ENCODE results near the gene GLRX5.

Gene GLRX5

DNA sequence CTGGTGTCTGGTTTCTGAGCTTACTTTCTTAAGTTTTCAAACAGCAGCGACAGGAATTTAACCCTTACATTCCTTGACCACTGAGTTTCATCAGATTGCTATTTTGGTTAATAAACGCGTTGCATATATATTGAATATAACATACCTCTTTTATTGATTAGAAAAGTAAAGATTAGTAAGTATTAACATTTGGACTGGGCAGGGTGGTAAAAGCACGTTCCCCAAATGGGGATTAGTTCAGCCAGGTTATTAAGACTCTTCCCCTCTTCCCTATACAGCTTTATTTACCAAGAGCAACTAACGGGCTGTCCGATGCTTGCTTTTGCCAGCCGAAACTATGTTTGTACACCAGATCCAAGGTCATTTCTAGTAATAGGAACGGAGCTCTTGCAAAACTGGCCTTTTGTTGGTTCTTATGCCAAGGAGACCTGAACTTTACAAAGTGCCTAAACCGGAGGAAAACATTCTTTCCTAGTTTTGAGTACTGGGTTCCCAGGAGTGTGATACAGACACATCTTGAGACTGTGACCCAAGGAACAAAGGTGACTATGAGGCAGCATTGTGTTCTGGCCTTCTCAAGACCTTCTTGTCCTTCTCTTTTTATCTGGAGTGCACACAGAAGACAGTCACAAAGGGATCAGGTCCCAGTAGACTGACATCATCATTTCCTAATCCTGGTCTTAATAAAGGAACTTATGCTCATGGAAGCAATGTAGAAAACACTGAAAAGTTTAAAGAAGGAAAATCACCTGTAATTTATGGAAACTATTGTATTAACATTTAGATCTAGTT lies 2.6 kb downstream of the GLRX5 start:
- DNase-seq, result no peak

- DNase-seq, result no peak
Observed at GRCh38 chr14:95538801-95539509, 4.1 kb downstream of the GLRX5 start.

- no peak for DNase-seq
Observed at GRCh38 chr14:95540236-95540855, 5.5 kb downstream of the GLRX5 start.

- DNase-seq, result no peak
Observed at GRCh38 chr14:95541346-95541745, 6.5 kb downstream of the GLRX5 start.

- DNase-seq, result no peak
Observed at GRCh38 chr14:95541932-95542930, 7.4 kb downstream of the GLRX5 start.

GRCh38 chr14:95543021-95543420 lies 8.2 kb downstream of the GLRX5 start:
- no peak for DNase-seq

DNA sequence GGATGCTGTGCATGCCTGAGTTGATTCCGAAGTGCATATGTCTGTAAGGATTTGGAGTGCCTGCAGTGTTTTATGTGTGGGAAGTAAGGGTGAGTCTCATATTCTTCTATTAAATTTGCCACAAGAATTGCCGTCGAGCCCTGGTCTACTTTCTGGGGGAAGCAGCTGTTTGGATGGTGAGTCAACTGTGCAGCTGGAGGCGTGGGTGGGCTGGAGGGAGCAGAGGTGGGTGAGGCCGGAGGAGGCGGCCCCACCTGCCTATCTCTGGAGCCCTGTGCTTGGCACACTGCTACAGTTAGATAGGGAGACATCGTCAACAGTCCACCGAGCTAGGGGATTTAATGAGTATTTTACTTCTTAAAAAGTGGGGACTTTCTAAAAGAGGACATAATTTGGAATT lies 9.7 kb downstream of the GLRX5 start:
- DNase-seq, result no peak

GRCh38 chr14:95545515-95546168 lies 10.8 kb downstream of the GLRX5 start:
- DNase-seq, result no peak

DNA sequence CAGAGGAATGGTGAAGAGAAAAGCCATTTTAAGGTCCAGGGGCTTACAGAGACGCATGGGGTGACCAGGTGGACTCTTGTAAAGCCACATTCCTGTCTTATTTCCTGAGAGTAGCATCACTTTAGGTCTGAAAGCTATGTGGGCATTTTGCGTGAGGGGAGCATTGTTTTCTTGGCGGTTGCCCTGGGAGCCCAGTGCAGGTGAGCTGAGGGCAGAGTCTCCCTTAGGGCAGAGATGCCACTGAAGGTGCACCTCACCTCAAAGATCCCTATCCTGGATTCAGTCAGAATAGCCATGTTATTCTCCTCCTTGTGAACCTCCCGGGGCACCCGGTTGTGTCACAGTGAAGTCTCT lies 12.4 kb downstream of the GLRX5 start:
- DNase-seq, result no peak

GRCh38 chr14:95547626-95548327 lies 12.9 kb downstream of the GLRX5 start:
- no peak for DNase-seq

GRCh38 chr14:95548328-95548929 lies 13.6 kb downstream of the GLRX5 start:
- DNase-seq, result no peak

- DNase-seq, result no peak
Observed at GRCh38 chr14:95549656-95550585, 15.1 kb downstream of the GLRX5 start.

DNA sequence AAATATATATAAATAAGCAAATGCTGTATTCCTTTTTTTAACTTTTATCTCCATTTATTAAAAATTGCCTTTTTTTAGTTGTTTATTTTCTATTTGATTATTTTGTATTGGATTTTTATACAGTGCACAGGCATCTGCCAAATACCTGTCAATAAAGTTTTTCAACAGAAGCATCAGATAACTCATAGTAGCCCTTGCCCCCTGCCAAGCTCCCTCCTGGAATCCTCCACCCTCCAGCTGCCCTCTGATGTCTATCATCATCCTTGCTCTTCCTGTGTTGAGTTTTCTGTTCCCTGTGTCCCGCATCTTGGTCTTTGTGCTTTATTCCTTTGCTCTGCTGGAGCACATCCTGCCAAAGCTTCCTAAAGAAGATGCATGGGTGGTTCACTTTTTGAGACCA lies 16.6 kb downstream of the GLRX5 start:
- no peak for DNase-seq

- no peak for DNase-seq
Observed at GRCh38 chr14:95553141-95553540, 18.3 kb downstream of the GLRX5 start.

GRCh38 chr14:95555053-95555452 lies 20.2 kb downstream of the GLRX5 start:
- no peak for DNase-seq

GRCh38 chr14:95557291-95557690 lies 22.4 kb downstream of the GLRX5 start:
- DNase-seq, result no peak

DNA sequence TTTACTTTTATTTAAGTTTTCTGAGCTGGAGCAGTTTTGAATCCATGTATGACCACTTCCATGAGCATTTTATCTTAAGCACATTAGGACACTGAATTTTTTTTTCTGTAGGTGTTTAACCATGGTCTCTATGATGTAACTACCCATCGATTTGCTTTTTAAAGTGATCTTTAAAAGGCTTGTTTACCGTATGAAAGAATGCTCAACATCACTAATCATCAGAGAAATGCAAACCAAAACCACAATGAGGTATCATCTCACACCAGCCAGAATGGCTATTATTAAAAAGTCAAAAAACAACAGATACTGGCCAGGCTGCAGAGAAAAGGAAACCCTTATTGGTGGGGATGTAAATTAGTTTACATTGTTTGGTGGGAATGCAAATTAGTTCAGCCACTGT lies 23.0 kb downstream of the GLRX5 start:
- no peak for DNase-seq

DNA sequence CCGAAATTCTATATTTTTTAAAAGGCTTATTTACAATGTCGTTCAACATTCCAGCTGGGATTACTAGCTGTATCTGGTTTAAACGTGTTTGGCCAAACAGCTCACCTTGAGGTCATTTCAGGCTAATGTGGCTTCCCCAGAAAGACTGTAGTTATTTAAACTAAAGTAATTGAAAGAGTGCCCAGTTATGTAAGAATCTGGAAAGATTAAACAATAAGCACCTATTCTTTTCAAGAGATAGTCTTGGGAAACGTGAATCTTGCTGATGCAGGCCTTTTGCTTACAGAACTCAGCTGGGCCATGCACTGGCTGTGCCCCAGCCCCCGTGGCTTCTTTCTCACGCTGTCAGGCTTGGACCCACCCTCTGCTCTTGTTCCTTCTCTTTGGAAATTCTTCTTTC lies 24.4 kb downstream of the GLRX5 start:
- DNase-seq, result no peak

DNA sequence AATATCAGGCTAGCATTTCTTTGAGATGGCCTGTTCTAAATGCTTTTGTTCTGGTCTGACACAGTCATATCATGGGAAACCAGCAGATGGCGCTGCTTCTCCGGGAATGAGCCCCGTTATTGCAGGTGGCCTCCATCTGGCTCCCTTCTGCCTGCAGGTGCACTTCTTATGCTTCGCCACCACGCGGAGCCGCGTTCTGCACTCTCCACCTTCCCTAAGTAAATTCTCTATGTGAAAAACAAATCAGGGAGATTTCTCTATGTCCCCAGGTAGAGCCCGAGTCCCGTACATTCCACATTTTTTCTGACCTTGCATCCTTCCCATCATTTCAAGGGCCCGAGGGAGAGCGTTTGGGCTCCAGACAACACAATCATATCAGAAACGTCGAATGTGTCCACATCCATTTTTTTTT lies 26.2 kb downstream of the GLRX5 start:
- peak; percentile 82 for DNase-seq

All from right hindlimb (tissue), 1 donor.